Kidney epithelial cell (primary cell): ENCODE results near the gene PICALM. TPM values are rescaled to one million over a fixed set of nuclear protein-coding genes. Genes with fewer than 3 reads are reported as not detected.

Experiments used
- DNase-seq: peaks from one replicate; pipeline ENCODE4 v3.0.0-alpha.2; 2010; ENCODE audit warnings: low read depth
- H3K27me3 ChIP-seq: 2 replicates; pipeline ENCODE4 v1.6.0; 2011; ENCODE audit warnings: low read length; ENCODE audit not compliant: control insufficient read depth, insufficient read depth
- H3K36me3 ChIP-seq: 2 replicates; pipeline ENCODE4 v1.5.1; 2011; ENCODE audit warnings: low read length; ENCODE audit not compliant: control insufficient read depth, insufficient read depth
- H3K4me3 ChIP-seq: 2 replicates; pipeline ENCODE4 v1.5.1; 2011; ENCODE audit warnings: low read depth, mild to moderate bottlenecking, control low read depth, low read length
- CTCF ChIP-seq: IDR thresholded peaks from 2 replicates; pipeline ENCODE4 v1.5.1; 2011; ENCODE audit warnings: mild to moderate bottlenecking, moderate library complexity, low read length, control low read depth, inconsistent platforms; ENCODE audit not compliant: insufficient read depth, poor library complexity, severe bottlenecking
- total RNA-seq: library from RNA; depleted of rRNA; stranded (reverse); fragments of >200 nt; gene quantifications from 2 replicates; pipeline ENCODE4 v1.2.3, GENCODE V29; 2015

Gene PICALM
- total RNA-seq, 1 donor from 2014 or later, result 294 TPM

- no peaks in the 10 kb centered on the region for H3K27me3 ChIP-seq
- no peak for DNase-seq
- H3K36me3 ChIP-seq, result no peaks in the 10 kb centered on the region
Observed at GRCh38 chr11:85948884-85949283, 120.0 kb downstream of the PICALM start.

GRCh38 chr11:85947431-85948272 is 121.2 kb downstream of the PICALM start:
- TF ChIP-seq CTCF, result no peak
- H3K36me3 ChIP-seq, result no peaks in the 10 kb centered on the region
- H3K27me3 ChIP-seq, result no peaks in the 10 kb centered on the region
- DNase-seq, result peak; percentile 63
- no peak overlapping the region for H3K4me3 ChIP-seq

More at GRCh38 chr11:85948884-85949283, 120.0 kb downstream of the PICALM start:
- no peak overlapping the region for H3K4me3 ChIP-seq
- no peak for TF ChIP-seq CTCF

- Histone ChIP-seq H3K36me3 (no peaks in the 10 kb centered on the region), H3K27me3 (no peaks in the 10 kb centered on the region), H3K4me3 (no peak overlapping the region)
- TF ChIP-seq CTCF, result no peak
- no peak for DNase-seq
Observed at GRCh38 chr11:85946221-85946620, 122.7 kb downstream of the PICALM start.

- no peak for TF ChIP-seq CTCF
- no peak overlapping the region for H3K4me3 ChIP-seq
- DNase-seq, result no peak
- no peaks in the 10 kb centered on the region for H3K36me3 ChIP-seq
- H3K27me3 ChIP-seq, result no peaks in the 10 kb centered on the region
Observed at GRCh38 chr11:85945788-85946187, 123.1 kb downstream of the PICALM start.

- no peak overlapping the region for H3K4me3 ChIP-seq
- TF ChIP-seq CTCF, result no peak
- no peak for DNase-seq
- no peaks in the 10 kb centered on the region for H3K27me3 ChIP-seq
- no peaks in the 10 kb centered on the region for H3K36me3 ChIP-seq
Observed at GRCh38 chr11:85945296-85945695, 123.6 kb downstream of the PICALM start.
